WTC11 (cell line): Measurements from ENCODE around the gene SEC11A. TPM values are rescaled to one million over a fixed set of nuclear protein-coding genes. Genes with fewer than 3 reads are reported as not detected.

Source experiments
- ATAC-seq: fragments of 200-7000 bp; cut with Tn5 transposase; 2 replicates; pipeline ENCODE4 v1.10.0; 2021; ENCODE audit warnings: mild to moderate bottlenecking, moderate library complexity
- CTCF ChIA-PET: fragments of 300-600 bp; sonication (Branson Sonifier 250); formaldehyde crosslinking; loops from one replicate; lab custom pipeline; 2021; ENCODE audit warnings: antibody characterized with exemption; lab: Charles Lee
- POLR2A ChIA-PET: fragments of 350-600 bp; sonication (Branson Sonifier 250); formaldehyde crosslinking; loops from one replicate; lab custom pipeline; 2021; ENCODE audit warnings: antibody characterized with exemption; lab: Charles Lee
- DNase-seq: peaks from one replicate; pipeline ENCODE4 v3.0.0; 2021; ENCODE audit warnings: low spot score
- H3K27ac Mint-ChIP-seq: 2 replicates; pipeline ENCODE4 v1.8.0; 2021; ENCODE audit warnings: mixed read lengths
- H3K27me3 Mint-ChIP-seq: 2 replicates; pipeline ENCODE4 v1.8.0; 2021; ENCODE audit warnings: low read depth, mild to moderate bottlenecking, moderate library complexity, mixed read lengths
- H3K36me3 Mint-ChIP-seq: 2 replicates; pipeline ENCODE4 v1.8.0; 2021; ENCODE audit warnings: mixed read lengths
- H3K4me1 Mint-ChIP-seq: 2 replicates; pipeline ENCODE4 v1.8.0; 2022; ENCODE audit warnings: mixed read lengths
- H3K4me3 Mint-ChIP-seq: 2 replicates; pipeline ENCODE4 v1.8.0; 2021; ENCODE audit warnings: mild to moderate bottlenecking, moderate library complexity, mixed read lengths
- H3K9me3 Mint-ChIP-seq: 2 replicates; pipeline ENCODE4 v1.8.0; 2021; ENCODE audit warnings: mixed read lengths
- ATF2 ChIP-seq: sonication (generic); formaldehyde crosslinking; IDR thresholded peaks from 2 replicates; pipeline ENCODE4 v1.8.1; 2022; ENCODE audit warnings: low read depth, missing genetic modification reagents, borderline replicate concordance
- E2F1 ChIP-seq: sonication (generic); formaldehyde crosslinking; IDR thresholded peaks from 2 replicates; pipeline ENCODE4 v1.8.0; 2022; ENCODE audit warnings: mild to moderate bottlenecking, missing genetic modification reagents
- ELF4 ChIP-seq: sonication (generic); formaldehyde crosslinking; IDR thresholded peaks from 2 replicates; pipeline ENCODE4 v1.8.1; 2022; ENCODE audit warnings: low read depth, mild to moderate bottlenecking, moderate library complexity, missing genetic modification reagents
- ETV6 ChIP-seq: sonication (generic); formaldehyde crosslinking; IDR thresholded peaks from 2 replicates; pipeline ENCODE4 v1.8.1; 2022; ENCODE audit warnings: mild to moderate bottlenecking, missing genetic modification reagents
- FOXK1 ChIP-seq: sonication (generic); formaldehyde crosslinking; IDR thresholded peaks from 2 replicates; pipeline ENCODE4 v1.8.0; 2022; ENCODE audit warnings: mild to moderate bottlenecking, moderate library complexity, missing genetic modification reagents
- FOXP4 ChIP-seq: sonication (generic); formaldehyde crosslinking; IDR thresholded peaks from 2 replicates; pipeline ENCODE4 v1.8.0; 2022; ENCODE audit warnings: mild to moderate bottlenecking, missing genetic modification reagents
- HMGA2 ChIP-seq: fragments of 250-450 bp; sonication (Bioruptor Pico); IDR thresholded peaks from 2 replicates; pipeline ENCODE4 v1.4.0; 2021; ENCODE audit warnings: mild to moderate bottlenecking, moderate library complexity
- MLX ChIP-seq: sonication (generic); formaldehyde crosslinking; IDR thresholded peaks from 2 replicates; pipeline ENCODE4 v1.8.1; 2023; ENCODE audit warnings: mild to moderate bottlenecking, missing genetic modification reagents, moderate library complexity
- TEAD1 ChIP-seq: sonication (generic); formaldehyde crosslinking; IDR thresholded peaks from 2 replicates; pipeline ENCODE4 v1.8.0; 2022; ENCODE audit warnings: mild to moderate bottlenecking, missing genetic modification reagents
- TEAD4 ChIP-seq: sonication (generic); formaldehyde crosslinking; IDR thresholded peaks from 2 replicates; pipeline ENCODE4 v1.8.0; 2022; ENCODE audit warnings: mild to moderate bottlenecking, missing genetic modification reagents
- ZNF138 ChIP-seq: sonication (generic); formaldehyde crosslinking; conservative IDR thresholded peaks from 2 replicates; pipeline ENCODE4 v1.8.1; 2022; ENCODE audit warnings: mild to moderate bottlenecking, moderate library complexity, missing genetic modification reagents
- ZNF416 ChIP-seq: fragments of 250-450 bp; sonication (Bioruptor Pico); IDR thresholded peaks from 2 replicates; pipeline ENCODE4 v1.9.0; 2021; ENCODE audit warnings: mild to moderate bottlenecking, inconsistent platforms
- total RNA-seq: library from RNA; stranded (reverse); gene quantifications from 3 replicates; pipeline ENCODE4 v1.2.3, GENCODE V29; 2021
- TF ChIP-seq, protein P1 (sequence below): sonication (generic); formaldehyde crosslinking; IDR thresholded peaks from 2 replicates; pipeline ENCODE4 v1.8.0; 2022; ENCODE audit warnings: missing genetic modification reagents
- TF ChIP-seq, protein P2 (sequence below): fragments of 250-450 bp; sonication (Bioruptor Pico); IDR thresholded peaks from 2 replicates; pipeline ENCODE4 v2.1.2; 2022; ENCODE audit warnings: mild to moderate bottlenecking, moderate library complexity
- TF ChIP-seq, protein P3 (sequence below): fragments of 250-450 bp; sonication (Bioruptor Pico); IDR thresholded peaks from 2 replicates; pipeline ENCODE4 v1.9.0; 2021; ENCODE audit warnings: moderate library complexity, mild to moderate bottlenecking, inconsistent platforms, borderline replicate concordance
- TF ChIP-seq, protein P4 (sequence below): sonication (generic); formaldehyde crosslinking; IDR thresholded peaks from 2 replicates; pipeline ENCODE4 v1.8.0; 2023; ENCODE audit warnings: mild to moderate bottlenecking, missing genetic modification reagents

SEC11A gene
- total RNA-seq, 1 experiment from 2014 or later: 214 TPM

DNA sequence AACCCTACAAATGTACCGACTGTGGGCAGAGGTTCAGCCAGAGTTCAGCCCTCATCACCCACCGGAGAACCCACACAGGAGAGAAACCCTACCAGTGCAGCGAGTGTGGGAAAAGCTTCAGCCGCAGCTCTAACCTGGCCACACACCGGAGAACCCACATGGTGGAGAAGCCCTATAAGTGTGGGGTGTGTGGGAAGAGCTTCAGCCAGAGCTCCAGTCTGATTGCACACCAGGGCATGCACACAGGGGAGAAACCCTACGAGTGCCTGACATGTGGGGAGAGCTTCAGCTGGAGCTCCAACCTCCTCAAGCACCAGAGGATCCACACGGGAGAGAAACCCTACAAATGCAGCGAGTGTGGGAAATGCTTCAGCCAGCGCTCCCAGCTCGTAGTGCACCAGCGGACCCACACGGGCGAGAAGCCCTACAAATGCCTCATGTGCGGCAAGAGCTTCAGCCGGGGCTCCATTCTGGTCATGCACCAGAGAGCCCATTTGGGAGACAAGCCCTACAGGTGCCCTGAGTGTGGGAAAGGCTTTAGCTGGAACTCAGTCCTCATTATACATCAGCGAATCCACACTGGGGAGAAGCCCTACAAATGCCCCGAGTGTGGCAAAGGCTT lies 94.5 kb downstream of the SEC11A start (continued):
- TF ChIP-seq ETV6 (CRISPR knock-in tag) (no peak), TEAD1 (CRISPR knock-in tag) (no peak), ZNF138 (CRISPR knock-in tag) (no peak), ATF2 (CRISPR knock-in tag) (no peak)
- TF ChIP-seq, protein P1, sequence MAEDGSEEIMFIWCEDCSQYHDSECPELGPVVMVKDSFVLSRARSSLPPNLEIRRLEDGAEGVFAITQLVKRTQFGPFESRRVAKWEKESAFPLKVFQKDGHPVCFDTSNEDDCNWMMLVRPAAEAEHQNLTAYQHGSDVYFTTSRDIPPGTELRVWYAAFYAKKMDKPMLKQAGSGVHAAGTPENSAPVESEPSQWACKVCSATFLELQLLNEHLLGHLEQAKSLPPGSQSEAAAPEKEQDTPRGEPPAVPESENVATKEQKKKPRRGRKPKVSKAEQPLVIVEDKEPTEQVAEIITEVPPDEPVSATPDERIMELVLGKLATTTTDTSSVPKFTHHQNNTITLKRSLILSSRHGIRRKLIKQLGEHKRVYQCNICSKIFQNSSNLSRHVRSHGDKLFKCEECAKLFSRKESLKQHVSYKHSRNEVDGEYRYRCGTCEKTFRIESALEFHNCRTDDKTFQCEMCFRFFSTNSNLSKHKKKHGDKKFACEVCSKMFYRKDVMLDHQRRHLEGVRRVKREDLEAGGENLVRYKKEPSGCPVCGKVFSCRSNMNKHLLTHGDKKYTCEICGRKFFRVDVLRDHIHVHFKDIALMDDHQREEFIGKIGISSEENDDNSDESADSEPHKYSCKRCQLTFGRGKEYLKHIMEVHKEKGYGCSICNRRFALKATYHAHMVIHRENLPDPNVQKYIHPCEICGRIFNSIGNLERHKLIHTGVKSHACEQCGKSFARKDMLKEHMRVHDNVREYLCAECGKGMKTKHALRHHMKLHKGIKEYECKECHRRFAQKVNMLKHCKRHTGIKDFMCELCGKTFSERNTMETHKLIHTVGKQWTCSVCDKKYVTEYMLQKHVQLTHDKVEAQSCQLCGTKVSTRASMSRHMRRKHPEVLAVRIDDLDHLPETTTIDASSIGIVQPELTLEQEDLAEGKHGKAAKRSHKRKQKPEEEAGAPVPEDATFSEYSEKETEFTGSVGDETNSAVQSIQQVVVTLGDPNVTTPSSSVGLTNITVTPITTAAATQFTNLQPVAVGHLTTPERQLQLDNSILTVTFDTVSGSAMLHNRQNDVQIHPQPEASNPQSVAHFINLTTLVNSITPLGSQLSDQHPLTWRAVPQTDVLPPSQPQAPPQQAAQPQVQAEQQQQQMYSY (CRISPR knock-in tag): no peak
- TF ChIP-seq, protein P2, sequence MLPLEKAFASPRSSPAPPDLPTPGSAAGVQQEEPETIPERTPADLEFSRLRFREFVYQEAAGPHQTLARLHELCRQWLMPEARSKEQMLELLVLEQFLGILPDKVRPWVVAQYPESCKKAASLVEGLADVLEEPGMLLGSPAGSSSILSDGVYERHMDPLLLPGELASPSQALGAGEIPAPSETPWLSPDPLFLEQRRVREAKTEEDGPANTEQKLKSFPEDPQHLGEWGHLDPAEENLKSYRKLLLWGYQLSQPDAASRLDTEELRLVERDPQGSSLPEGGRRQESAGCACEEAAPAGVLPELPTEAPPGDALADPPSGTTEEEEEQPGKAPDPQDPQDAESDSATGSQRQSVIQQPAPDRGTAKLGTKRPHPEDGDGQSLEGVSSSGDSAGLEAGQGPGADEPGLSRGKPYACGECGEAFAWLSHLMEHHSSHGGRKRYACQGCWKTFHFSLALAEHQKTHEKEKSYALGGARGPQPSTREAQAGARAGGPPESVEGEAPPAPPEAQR (CRISPR knock-in tag): no peak
- TF ChIP-seq, all 79 proteins: peak for 0

GRCh38 chr15:84620626-84621025 lies 95.3 kb downstream of the SEC11A start:
- Mint-ChIP-seq H3K27me3 (peaks cover 8% of the 10 kb centered on the region), H3K4me3 (no peak overlapping the region), H3K36me3 (peaks cover 83% of the 10 kb centered on the region), H3K9me3 (peaks cover 44% of the 10 kb centered on the region), H3K27ac (no peak overlapping the region), H3K4me1 (peaks cover 18% of the 10 kb centered on the region)
- POLR2A ChIA-PET: no interaction called here
- CTCF ChIA-PET: interaction anchor here (1.6 kb wide), 1 partner anchor 33 kb away, joined by 6 read pairs; no protein-coding TSS in a partner anchor
- DNase-seq (no peak), ATAC-seq (no peak)
- TF ChIP-seq, protein P3, sequence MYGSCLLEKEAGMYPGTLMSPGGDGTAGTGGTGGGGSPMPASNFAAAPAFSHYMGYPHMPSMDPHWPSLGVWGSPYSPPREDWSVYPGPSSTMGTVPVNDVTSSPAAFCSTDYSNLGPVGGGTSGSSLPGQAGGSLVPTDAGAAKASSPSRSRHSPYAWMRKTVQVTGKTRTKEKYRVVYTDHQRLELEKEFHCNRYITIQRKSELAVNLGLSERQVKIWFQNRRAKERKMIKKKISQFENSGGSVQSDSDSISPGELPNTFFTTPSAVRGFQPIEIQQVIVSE: no peak
- no peak for TF ChIP-seq TEAD4
- no peak for TF ChIP-seq FOXK1
- no peak for TF ChIP-seq ETV6 (CRISPR knock-in tag)
- TF ChIP-seq, protein P4, sequence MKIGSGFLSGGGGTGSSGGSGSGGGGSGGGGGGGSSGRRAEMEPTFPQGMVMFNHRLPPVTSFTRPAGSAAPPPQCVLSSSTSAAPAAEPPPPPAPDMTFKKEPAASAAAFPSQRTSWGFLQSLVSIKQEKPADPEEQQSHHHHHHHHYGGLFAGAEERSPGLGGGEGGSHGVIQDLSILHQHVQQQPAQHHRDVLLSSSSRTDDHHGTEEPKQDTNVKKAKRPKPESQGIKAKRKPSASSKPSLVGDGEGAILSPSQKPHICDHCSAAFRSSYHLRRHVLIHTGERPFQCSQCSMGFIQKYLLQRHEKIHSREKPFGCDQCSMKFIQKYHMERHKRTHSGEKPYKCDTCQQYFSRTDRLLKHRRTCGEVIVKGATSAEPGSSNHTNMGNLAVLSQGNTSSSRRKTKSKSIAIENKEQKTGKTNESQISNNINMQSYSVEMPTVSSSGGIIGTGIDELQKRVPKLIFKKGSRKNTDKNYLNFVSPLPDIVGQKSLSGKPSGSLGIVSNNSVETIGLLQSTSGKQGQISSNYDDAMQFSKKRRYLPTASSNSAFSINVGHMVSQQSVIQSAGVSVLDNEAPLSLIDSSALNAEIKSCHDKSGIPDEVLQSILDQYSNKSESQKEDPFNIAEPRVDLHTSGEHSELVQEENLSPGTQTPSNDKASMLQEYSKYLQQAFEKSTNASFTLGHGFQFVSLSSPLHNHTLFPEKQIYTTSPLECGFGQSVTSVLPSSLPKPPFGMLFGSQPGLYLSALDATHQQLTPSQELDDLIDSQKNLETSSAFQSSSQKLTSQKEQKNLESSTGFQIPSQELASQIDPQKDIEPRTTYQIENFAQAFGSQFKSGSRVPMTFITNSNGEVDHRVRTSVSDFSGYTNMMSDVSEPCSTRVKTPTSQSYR (CRISPR knock-in tag): no peak
- no peak for TF ChIP-seq E2F1 (CRISPR knock-in tag)
- no peak for TF ChIP-seq ELF4 (CRISPR knock-in tag)
- TF ChIP-seq, protein P1 (CRISPR knock-in tag): no peak
- no peak for TF ChIP-seq HMGA2 (CRISPR knock-in tag)
- TF ChIP-seq FOXP4 (CRISPR knock-in tag): no peak
- no peak for TF ChIP-seq ZNF138 (CRISPR knock-in tag)
- no peak for TF ChIP-seq ZNF416 (CRISPR knock-in tag)
- TF ChIP-seq MLX (CRISPR knock-in tag): no peak
